ENCODE results near the gene SNX8.
"Not testable (repeated sequence)": the region's sequence is repeated elsewhere in the genome, so short reads cannot be mapped to it uniquely, and the experiment has no call there.

SNX8 gene

GRCh38 chr7:2326951-2327350 lies 12.7 kb upstream of the SNX8 start:
- DNase-seq = no peak

GRCh38 chr7:2325162-2325561 lies 10.9 kb upstream of the SNX8 start:
- DNase-seq = no peak

- DNase-seq = no peak
Observed at GRCh38 chr7:2321020-2321419, 6.8 kb upstream of the SNX8 start.

GRCh38 chr7:2317556-2318293 lies 3.5 kb upstream of the SNX8 start:
- DNase-seq = no peak

GRCh38 chr7:2316578-2316977 lies 2.3 kb upstream of the SNX8 start:
- DNase-seq = no peak

GRCh38 chr7:2315787-2316186 lies 1.5 kb upstream of the SNX8 start:
- DNase-seq = no peak

- DNase-seq = not testable (repeated sequence)
Observed at GRCh38 chr7:2314956-2315530, 802 bp upstream of the SNX8 start.

GRCh38 chr7:2313450-2314208 lies 612 bp downstream of the SNX8 start:
- DNase-seq = no peak

GRCh38 chr7:2312267-2312929 lies 1.8 kb downstream of the SNX8 start:
- no peak for DNase-seq

GRCh38 chr7:2309889-2310331 lies 4.3 kb downstream of the SNX8 start:
- no peak for DNase-seq

- no peak for DNase-seq
Observed at GRCh38 chr7:2307690-2308107, 6.5 kb downstream of the SNX8 start.

- DNase-seq = no peak
Observed at GRCh38 chr7:2306688-2307087, 7.6 kb downstream of the SNX8 start.

- not testable (repeated sequence) for DNase-seq
Observed at GRCh38 chr7:2305258-2305657, 9.0 kb downstream of the SNX8 start.

GRCh38 chr7:2303520-2303919 lies 10.7 kb downstream of the SNX8 start:
- not testable (repeated sequence) for DNase-seq

GRCh38 chr7:2302743-2303397 lies 11.4 kb downstream of the SNX8 start:
- not testable (repeated sequence) for DNase-seq

GRCh38 chr7:2301511-2301863 lies 12.8 kb downstream of the SNX8 start:
- DNase-seq = no peak

GRCh38 chr7:2299870-2300512 lies 14.2 kb downstream of the SNX8 start:
- no peak for DNase-seq

GRCh38 chr7:2299131-2299829 lies 15.0 kb downstream of the SNX8 start:
- DNase-seq = no peak

GRCh38 chr7:2296832-2297231 lies 17.4 kb downstream of the SNX8 start:
- no peak for DNase-seq

- no peak for DNase-seq
Observed at GRCh38 chr7:2295936-2296620, 18.2 kb downstream of the SNX8 start.

GRCh38 chr7:2290877-2291276 lies 23.4 kb downstream of the SNX8 start:
- DNase-seq = no peak
